Thyroid gland (tissue), 4 donors: Measurements from ENCODE around the gene EDEM3. TPM values are rescaled to one million over a fixed set of nuclear protein-coding genes. Genes with fewer than 3 reads are reported as not detected.

Source experiments
- DNase-seq, 2 donors: peaks; one replicate each; pipeline ENCODE4 v3.0.0-alpha.2; 2019
- H3K27ac ChIP-seq, 3 donors: fragments of 200-600 bp; sonication (generic); 1 replicate in 2 of 3; 2 replicates in 1 of 3; pipeline ENCODE4 v1.5.1; 2016 to 2019; ENCODE audit warnings: mild to moderate bottlenecking in 1 of 3, moderate library complexity in 1 of 3
- H3K27me3 ChIP-seq: fragments of 200-600 bp; sonication (generic); one replicate; pipeline ENCODE4 v1.5.1; 2019
- H3K36me3 ChIP-seq, 2 donors: fragments of 200-600 bp; sonication (generic); one replicate each; pipeline ENCODE4 v1.5.1; 2016 to 2019
- H3K4me1 ChIP-seq, 2 donors: fragments of 200-600 bp; sonication (generic); one replicate each; pipeline ENCODE4 v1.5.1; 2017 to 2019
- H3K4me3 ChIP-seq, 3 donors: fragments of 200-600 bp; sonication (generic); replicated peaks in 1 of 3; 1 replicate in 2 of 3; 2 replicates in 1 of 3; pipeline ENCODE4 v1.5.1; 2016; ENCODE audit warnings: mild to moderate bottlenecking in 1 of 3
- H3K9me3 ChIP-seq: fragments of 200-600 bp; sonication (generic); one replicate; pipeline ENCODE4 v1.5.1; 2017
- POLR2A ChIP-seq, 2 donors: fragments of 450-650 bp; IDR thresholded peaks; one replicate each; pipeline ENCODE4 v1.6.1; 2017; ENCODE audit warnings: antibody characterized with exemption in 2 of 2, mild to moderate bottlenecking in 2 of 2, moderate library complexity in 1 of 2
- WGBS, 2 donors: methylation state at CpG; one replicate each; pipeline ENCODE4 v1.1.5; 2017; 5-methylcytosine and 5-hydroxymethylcytosine counted together
- intact Hi-C: fragments of 100-400 bp; cut with DNase I; formaldehyde crosslinking; loops from one replicate; pipeline ENCODE4 v1.15.1; 2023
- total RNA-seq, 4 donors: library from RNA; depleted of rRNA; stranded (reverse); fragments of >200 nt; gene quantifications; one replicate each; pipeline ENCODE4 v1.2.3, GENCODE V29; 2016
- TF ChIP-seq, protein P1 (sequence below), 6 experiments: fragments of 200-600 bp in 3 of 6; fragments of 450-650 bp in 3 of 6; sonication (generic) in 3 of 6; IDR thresholded peaks; one replicate each; pipeline ENCODE4 v1.5.1; 2016 to 2019; ENCODE audit warnings: antibody characterized with exemption in 6 of 6, mild to moderate bottlenecking in 2 of 6, inconsistent platforms in 1 of 6, moderate library complexity in 1 of 6

The EDEM3 gene
- total RNA-seq, 4 donors from 2014 or later, result 29.3 to 43.0 (median 35.9) TPM

DNA sequence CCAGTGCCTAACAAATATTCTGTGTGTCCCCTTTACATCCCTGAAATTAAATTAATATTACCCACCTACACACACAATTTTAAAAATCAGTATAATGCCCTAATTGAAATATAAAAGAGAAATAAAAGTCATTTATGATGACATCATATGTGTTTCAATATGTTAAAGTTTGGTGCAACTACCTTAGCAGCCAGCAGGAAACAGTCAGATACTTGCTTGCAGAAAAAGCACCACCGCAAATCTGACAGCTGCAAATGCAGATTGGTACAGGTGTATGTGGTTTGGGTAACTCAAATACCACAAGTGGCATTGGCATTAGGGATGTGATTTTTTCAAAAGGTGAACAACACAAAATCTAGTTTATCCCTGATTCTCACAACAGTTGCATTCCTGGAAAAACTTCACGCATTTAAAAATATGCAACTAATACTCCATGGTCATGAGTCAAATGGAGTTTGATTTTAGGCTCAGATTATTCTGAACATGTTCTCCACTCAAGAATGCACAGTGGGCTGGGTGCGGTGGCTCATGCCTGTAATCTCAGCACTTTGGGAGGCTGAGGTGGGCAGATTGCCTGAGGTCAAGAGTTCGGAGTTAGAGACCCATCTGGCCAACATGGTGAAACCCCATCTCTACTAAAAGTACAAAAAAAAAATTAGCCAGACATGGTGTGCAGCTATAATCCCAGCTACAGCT is 106.3 kb downstream of the EDEM3 start:
- H3K27ac ChIP-seq, result no peak overlapping the region
- intact Hi-C loops, result no loop called here
- no peaks in the 10 kb centered on the region for H3K27me3 ChIP-seq
- TF ChIP-seq, protein P1, sequence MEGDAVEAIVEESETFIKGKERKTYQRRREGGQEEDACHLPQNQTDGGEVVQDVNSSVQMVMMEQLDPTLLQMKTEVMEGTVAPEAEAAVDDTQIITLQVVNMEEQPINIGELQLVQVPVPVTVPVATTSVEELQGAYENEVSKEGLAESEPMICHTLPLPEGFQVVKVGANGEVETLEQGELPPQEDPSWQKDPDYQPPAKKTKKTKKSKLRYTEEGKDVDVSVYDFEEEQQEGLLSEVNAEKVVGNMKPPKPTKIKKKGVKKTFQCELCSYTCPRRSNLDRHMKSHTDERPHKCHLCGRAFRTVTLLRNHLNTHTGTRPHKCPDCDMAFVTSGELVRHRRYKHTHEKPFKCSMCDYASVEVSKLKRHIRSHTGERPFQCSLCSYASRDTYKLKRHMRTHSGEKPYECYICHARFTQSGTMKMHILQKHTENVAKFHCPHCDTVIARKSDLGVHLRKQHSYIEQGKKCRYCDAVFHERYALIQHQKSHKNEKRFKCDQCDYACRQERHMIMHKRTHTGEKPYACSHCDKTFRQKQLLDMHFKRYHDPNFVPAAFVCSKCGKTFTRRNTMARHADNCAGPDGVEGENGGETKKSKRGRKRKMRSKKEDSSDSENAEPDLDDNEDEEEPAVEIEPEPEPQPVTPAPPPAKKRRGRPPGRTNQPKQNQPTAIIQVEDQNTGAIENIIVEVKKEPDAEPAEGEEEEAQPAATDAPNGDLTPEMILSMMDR (IDR thresholded peaks at IDR 0.05), result no peak
- no peak for TF ChIP-seq POLR2A (IDR thresholded peaks at IDR 0.05)
- H3K4me1 ChIP-seq, result peaks cover 0 to 4% of the 10 kb centered on the region in 2 donors
- no peaks in the 10 kb centered on the region for H3K36me3 ChIP-seq
- H3K4me3 ChIP-seq, result no peak overlapping the region
- WGBS, 2 donors, result 88 to 94% methylated on average over 4 of the region's 4 CpGs
- no peak for DNase-seq
- H3K9me3 ChIP-seq, result no peaks in the 10 kb centered on the region

- DNase-seq, result no peak
- no peaks in the 10 kb centered on the region for H3K9me3 ChIP-seq
- H3K27me3 ChIP-seq, result no peaks in the 10 kb centered on the region
- no peak overlapping the region for H3K27ac ChIP-seq
- H3K36me3 ChIP-seq, result no peaks in the 10 kb centered on the region
- peaks cover 0 to 4% of the 10 kb centered on the region in 2 donors for H3K4me1 ChIP-seq
- H3K4me3 ChIP-seq, result no peak overlapping the region
- intact Hi-C loops, result no loop called here
- no peak for TF ChIP-seq POLR2A (IDR thresholded peaks at IDR 0.05)
- TF ChIP-seq, protein P1 (IDR thresholded peaks at IDR 0.05), result no peak
- WGBS, 2 donors, result 90 to 94% methylated on average over 4 of the region's 4 CpGs
These were observed 107.2 kb downstream of the EDEM3 start for GRCh38 chr1:184647471-184647870.

GRCh38 chr1:184646824-184647223 is 107.8 kb downstream of the EDEM3 start:
- Histone ChIP-seq H3K27me3 (no peaks in the 10 kb centered on the region), H3K9me3 (no peaks in the 10 kb centered on the region), H3K27ac (no peak overlapping the region), H3K36me3 (no peaks in the 10 kb centered on the region), H3K4me3 (no peak overlapping the region), H3K4me1 (peaks cover 0 to 4% of the 10 kb centered on the region in 2 donors)
- intact Hi-C loops, result no loop called here
- 89 to 94% methylated on average over 3 of the region's 3 CpGs for WGBS, 2 donors
- no peak for TF ChIP-seq POLR2A (IDR thresholded peaks at IDR 0.05)
- no peak for DNase-seq

- Histone ChIP-seq H3K9me3 (no peaks in the 10 kb centered on the region), H3K27me3 (no peaks in the 10 kb centered on the region), H3K4me1 (peaks cover 0 to 4% of the 10 kb centered on the region in 2 donors), H3K27ac (no peak overlapping the region), H3K4me3 (no peak overlapping the region), H3K36me3 (no peaks in the 10 kb centered on the region)
- intact Hi-C loops, result no loop called here
- WGBS, 2 donors, result 91 to 94% methylated on average over 3 of the region's 3 CpGs
- no peak for TF ChIP-seq POLR2A (IDR thresholded peaks at IDR 0.05)
- TF ChIP-seq, protein P1 (IDR thresholded peaks at IDR 0.05), result no peak
- DNase-seq, result no peak
These were observed 108.4 kb downstream of the EDEM3 start for GRCh38 chr1:184646178-184646701.

DNA sequence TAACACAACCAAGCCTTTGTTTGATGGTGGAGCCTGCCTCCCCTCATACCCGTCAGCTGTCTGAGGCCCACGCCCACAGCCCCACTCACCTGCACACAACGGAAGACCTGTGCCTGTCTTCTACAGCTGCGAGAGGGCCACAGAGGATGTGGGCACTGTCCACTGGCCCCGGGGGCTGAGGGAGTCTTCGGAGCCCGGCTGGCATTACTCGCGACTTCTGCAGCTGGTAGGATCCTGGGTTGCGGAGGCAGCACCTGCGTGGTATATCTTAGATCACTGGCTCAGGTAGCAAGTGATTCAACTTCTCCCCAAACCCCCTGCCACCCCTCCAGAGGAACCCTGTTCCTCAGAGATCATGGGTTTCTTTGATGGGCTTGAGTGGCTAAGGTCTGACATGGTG is 109.9 kb downstream of the EDEM3 start:
- intact Hi-C loops, result no loop called here
- WGBS, 2 donors, result 94 to 100% methylated on average over 7 to 9 of the region's 11 CpGs
- Histone ChIP-seq H3K9me3 (no peaks in the 10 kb centered on the region), H3K4me3 (no peak overlapping the region), H3K4me1 (peaks cover 0 to 4% of the 10 kb centered on the region in 2 donors), H3K36me3 (no peaks in the 10 kb centered on the region), H3K27me3 (no peaks in the 10 kb centered on the region), H3K27ac (no peak overlapping the region)
- DNase-seq, result no peak
- TF ChIP-seq, protein P1 (IDR thresholded peaks at IDR 0.05), result no peak
- no peak for TF ChIP-seq POLR2A (IDR thresholded peaks at IDR 0.05)
